HG03196 (cell line): ENCODE results near the gene ZNF32.
A peak's percentile ranks its signal among the peaks of the same experiment; 100 is the strongest.

Experiments
- ATAC-seq: cut with Tn5 transposase; IDR thresholded peaks from one replicate; pipeline ENCODE4 v1.9.1; 2021; ENCODE audit not compliant: unreplicated experiment

ZNF32 gene

DNA sequence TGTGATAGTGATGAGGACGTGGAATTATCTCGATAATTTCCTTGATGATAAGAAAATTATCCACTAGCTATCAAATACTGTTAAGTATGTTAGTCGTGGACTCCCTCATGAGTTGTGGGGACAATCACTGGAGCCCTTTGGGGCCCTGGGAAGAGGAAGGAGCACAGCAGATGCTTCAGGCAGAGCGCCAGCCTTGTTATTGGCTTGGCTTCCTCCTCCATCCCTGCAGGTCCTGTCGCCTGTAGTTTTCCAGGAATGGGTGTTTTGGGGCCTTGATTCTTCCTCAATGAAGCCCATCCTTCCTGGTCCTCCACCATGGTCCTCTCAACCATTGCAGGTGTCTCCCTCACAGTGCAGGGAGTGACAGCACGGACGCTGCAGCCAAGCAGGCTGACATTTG lies 32.5 kb upstream of the ZNF32 start:
- no peak for ATAC-seq

DNA sequence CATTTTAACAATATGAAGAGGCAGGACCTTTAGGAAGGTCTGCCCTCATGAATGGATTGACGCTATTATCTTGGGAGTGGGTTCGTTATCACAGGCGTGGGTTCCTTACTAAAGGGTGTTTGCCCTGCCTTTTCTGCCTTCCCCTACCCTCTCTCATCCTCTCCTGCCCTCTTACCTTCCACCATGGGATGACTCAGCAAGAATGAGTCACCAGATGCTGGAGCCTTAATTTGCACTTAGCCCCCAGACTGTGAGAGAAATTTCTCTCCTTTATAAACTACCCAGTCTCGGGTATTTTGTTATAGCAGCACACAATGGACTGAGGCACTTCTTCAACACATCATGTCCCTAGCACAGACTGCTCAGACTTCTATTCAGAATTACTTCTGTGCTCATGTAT lies 31.4 kb upstream of the ZNF32 start:
- no peak for ATAC-seq

DNA sequence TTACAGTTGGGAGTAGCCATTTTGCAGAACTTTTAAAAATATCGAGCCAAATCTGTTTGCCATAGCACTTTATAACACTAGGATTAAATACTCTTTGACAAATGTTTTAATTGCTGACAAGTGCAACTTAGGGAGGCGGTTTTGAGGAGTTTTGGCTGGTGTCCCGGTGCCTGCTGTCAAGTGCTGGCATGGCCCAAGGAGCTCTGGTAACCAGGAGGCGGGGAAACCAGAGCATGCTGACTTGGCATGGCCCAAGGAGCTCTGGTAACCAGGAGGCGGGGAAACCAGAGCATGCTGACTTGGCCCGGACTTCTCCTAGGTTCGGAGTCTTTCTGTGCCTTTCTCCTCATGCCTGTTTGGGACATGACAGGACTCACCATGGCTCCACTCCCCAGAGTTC lies 30.8 kb upstream of the ZNF32 start:
- ATAC-seq, result no peak

DNA sequence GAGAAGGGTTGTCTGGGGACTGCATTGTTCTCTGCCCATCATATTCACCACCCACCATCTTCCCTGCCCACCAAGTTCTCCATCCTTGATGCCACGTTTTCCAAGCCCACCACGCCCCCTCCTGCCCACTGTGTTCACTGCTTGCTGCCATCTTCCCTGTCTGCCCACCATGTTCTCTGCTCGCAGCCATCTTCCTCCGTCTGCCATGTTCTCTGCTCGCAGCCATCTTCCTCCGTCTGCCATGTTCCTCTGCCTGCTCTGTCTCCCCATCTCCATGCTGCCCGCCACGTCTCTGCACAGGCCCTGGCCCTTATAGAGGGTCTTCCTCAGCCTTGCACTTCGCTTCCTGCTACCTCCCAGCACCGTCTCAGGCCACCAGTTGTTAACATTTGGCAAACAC lies 30.0 kb upstream of the ZNF32 start:
- ATAC-seq, result no peak

DNA sequence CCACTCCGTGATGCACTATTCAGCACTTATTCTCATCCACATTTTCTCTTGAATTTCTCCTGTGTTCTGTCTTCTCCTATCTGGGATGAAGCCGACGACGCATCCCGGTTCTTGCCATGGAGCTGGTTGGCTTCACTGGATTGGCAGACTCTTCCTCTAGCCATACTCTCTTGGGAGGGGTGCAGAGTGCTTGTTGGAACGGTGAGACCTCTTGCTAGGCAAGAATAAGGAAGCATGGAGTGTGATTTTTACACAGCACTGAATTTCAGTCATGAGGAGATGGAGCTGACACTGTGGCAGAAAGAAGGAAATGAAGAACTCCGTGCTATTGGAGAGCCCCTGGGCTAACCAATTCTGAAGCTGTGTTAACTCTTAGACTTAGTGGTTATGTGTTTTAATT lies 28.2 kb upstream of the ZNF32 start:
- ATAC-seq, result no peak

DNA sequence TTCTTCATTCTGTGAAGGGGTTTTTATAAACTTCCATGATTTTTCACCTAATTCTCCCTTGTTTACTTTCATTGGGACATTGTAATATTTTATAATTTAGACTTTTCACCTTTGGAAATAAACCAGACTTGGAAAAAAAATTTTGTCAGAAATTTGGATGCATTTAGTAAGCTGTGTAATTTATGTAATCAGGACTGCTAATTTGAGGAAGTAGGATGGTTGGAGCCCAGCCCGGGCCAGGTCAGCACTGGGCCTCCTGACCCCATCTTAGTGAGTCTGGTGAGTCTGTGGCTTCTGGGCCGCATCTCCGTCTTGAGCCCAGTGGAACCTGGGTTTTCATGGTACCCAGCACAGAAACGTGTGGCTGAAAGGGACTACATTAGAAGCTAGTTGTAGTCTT lies 27.6 kb upstream of the ZNF32 start:
- no peak for ATAC-seq

DNA sequence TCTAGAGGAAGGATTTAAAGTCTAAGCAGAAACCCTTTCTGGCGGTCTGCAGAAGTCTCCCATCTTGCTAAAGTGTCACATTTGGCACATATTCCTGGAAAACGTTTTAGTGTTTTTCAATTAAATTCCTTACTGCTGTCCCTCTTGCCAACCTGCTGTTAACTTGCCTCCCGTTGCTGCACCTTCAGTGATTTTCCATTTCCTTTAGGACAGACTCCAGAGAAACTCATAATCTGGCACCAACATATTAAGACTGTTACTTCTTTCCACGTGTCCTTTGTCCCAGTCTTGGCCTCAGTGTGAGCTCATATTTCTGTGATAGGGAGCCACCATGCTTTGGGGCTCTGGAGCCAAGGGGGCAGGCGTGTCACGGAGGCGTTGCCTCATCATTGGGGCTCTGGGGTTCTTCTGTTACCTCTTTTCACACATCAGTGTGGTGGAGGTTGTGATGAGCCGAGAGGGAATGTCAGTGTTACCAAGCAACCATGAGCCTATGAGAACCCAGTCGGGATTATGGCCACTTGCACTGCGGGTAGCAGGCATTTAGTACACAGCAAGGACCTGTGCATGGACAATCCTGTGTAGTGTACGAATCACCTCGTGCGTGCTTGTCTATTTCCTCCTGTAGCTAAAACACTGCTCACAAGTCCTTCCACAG lies 26.0 kb upstream of the ZNF32 start:
- no peak for ATAC-seq

DNA sequence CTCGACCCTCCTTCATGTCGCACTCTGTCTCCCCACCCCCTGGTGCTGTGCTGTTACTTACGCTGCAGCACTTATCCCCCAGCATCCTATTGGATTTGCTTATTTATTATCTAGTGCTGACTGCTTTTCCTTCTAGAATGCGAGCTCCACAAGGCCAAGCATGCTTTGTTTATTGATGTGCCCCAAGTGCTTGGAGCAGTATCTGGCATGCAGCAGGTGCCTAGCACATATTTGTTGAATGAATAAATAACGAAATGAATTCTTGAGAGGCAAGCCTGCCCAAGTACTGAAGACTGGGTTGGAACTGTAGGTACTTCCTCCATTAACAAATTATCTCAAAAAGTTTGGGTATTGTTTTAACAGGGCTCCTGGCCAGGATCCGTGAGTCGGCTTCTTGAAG lies 24.8 kb upstream of the ZNF32 start:
- no peak for ATAC-seq

DNA sequence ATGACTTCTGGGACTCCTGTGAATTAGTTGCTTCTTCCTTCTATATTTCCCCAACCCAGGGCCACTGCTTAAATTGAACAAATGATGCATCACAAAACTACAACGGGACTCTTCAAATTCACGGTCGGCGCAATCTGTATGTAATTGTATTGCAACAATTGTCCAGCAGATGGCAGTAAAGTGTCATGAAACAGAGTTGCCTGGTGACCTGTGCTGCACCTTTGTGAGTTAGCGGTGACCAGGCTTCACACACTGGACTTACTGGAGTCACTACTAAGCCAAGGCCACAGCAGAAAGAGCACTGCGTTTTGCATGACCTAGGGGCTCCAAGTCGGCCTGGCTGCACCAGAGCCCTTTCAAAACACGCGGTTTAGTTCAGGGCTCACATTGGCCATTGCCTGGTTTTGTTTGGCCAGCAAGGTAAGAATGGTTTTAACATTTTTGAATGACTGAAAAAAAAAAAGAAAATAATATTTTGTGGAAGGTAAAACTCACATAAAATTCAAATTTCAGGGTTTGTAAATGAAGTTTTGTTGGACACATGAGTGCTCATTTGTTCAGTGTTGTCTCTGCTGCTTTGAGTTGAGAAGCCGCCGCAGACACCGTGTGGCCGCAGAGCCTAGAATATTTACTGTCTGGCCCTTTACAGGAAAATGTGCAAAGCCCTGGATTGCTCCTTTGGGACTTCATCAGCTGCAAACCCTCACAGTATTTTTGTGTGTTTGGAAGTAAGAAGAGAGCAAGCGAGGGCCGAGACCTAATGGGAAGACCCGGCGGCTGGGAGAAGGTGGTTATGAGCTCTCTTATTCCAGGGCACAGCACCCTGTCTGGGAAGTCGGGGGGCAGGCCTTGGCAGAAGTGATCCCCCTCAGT lies 23.2 kb upstream of the ZNF32 start:
- ATAC-seq, result peak; percentile 64

DNA sequence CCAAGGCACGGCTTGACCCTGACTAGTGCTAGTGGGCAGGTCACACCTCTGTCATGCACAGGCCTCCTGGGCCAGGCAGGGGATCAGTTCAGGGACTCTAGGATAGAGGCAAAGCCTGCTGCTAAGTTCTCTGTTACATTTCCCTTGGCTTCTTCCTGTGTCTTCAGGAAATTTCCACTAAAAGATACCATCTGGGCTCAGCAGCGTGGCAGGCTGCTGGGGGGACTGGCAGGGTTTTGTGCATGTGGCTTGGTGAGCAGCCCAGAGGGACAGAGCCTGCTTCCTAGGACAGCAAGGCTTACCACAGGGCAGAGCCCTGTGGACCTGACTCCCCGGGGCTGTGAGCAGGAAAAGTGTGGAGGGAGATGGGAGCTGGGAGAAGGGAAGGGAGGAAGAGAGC lies 20.7 kb upstream of the ZNF32 start:
- no peak for ATAC-seq

DNA sequence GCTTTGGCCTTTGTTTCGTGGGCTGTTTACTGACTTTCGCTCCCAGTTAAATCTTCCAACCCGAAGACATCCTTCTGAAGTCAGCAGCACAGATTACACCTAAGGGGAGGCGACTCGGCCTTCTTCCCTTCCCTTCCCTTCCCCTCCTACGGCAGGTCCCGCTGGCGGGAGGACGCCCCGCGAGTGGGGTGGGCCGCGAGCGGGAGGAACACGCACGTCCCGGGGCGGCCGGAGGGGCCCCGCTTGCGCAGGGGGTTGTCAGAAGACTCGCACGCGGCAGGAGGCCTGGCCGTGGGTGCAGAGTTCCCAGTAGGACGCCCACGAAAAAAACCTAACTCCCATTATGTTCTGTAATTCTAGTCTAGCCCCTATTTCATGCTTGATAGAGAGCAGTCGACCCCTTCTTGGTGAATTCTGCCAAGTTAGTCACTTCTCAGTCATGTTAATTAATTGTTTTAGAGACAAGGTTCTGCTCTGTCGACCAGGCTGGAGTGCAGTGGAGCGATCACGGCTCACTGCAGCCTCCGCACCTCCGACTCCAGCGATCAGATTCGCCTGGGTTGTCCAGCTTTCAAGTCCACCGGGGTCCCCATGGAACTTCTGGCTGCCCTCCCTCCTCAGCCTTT lies 19.2 kb upstream of the ZNF32 start:
- no peak for ATAC-seq

DNA sequence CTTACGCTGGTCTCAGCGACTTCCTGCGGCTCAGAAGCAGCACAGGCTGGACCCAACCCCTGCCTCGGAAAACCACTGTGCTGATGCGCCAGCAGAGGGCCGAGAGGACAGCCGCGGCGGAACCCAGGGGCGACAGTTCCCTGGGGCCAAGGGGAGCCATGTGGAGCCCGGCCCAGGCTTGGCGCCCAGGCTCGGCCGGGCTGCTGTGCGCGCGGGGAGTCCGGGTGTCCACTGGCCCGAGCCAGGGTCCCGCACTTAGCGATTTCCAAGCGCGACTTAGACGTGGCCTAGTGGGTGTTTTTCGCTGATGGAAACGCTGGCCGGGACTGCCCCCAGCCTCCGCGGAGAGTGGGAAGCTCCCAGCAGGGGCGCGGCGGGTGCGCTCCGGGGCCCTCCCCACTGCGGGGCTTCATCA lies 18.6 kb upstream of the ZNF32 start:
- ATAC-seq, result no peak

DNA sequence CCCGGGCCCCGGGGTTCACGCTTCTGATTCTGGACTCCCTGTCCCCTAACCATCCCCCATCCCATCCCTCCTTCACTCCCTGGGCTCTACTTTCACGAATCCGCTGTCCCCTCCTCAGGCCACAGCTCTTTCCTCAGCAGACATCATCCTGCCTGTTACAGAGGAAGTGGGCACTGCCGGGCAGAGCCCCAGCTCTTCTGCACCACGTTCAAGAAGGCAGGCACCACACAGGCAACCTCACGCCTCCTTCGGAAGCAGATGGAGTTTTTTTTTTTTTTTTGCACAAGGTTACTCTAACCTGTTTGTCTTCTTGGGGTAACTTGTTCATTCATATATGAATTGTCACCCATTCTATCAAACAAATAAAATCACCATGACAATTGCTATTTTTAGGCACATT lies 17.9 kb upstream of the ZNF32 start:
- no peak for ATAC-seq

DNA sequence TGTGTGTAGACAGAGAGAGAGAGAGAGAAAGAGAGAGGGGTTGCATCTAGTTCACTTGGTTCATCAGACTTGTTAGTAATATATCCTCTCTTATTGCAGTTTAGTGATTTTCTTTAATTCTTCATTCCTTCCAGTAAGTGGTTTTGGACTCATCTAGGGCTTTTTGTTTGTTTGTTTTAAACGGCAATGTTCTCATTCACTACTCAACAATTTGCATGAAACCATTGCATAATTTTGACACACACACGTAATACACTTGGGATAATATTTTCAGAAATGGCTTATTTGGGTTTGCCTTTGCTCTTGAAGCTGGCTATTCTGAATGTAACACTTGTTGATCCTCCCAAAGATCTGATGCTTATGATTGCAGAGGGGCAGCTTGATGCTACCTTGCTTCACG lies 16.4 kb upstream of the ZNF32 start:
- no peak for ATAC-seq

DNA sequence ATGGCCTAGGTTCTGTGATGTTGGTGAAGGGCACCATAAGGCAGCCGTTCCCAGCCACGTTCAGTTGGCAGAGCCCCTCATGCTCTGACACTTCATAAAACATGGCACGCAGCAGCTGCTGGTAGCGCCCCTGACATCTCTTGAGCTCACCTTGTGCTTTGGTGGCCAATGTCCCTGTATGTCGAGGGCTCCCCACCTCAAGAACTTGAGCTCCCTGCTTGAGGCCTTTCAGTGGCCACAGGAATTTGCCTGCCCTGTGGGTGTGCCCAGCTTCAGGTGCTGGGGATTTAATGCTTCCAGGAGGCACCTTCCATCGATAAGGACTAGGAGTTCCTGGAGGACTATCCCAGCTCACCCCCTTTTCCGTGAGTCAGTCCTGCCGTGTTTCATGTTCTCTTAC lies 9.5 kb upstream of the ZNF32 start:
- ATAC-seq, result no peak

DNA sequence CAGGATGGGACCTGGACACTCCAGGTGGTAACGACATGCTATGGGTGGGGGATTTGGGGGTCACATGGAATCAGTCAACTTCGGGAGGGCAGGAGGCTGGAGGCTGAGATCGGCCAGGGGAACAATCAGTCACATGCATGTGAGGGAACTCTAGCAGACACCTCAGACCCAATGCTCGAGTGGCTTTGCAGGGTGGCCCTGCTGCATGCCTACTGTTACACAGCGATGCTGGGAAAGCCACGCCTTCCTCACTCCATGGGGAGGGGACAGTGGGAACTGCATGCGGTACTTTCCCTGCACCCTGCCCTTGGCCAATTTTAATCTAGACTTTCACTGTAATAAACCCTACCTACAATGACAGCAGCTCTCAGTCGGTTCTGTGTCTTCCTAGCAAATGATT lies 6.6 kb upstream of the ZNF32 start:
- ATAC-seq, result no peak

DNA sequence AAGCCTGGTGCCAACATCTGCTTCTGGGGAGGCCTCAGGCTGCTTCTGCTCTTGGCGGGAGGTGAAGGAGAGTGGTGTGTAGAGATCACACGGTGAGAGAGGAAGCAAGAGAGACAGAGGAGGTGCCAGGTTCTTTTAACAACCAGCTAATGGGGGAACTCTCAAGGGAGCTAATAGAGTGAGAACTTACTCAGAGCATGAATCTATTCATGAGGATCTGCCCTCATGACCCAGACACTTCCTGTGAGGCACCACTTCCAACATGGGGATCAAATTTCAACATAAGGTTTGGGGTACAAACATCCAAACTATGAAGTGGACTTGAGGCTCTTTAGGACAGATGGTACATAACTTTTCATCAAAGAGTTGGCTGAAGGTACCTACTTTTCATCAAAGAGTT lies 5.1 kb upstream of the ZNF32 start:
- no peak for ATAC-seq

DNA sequence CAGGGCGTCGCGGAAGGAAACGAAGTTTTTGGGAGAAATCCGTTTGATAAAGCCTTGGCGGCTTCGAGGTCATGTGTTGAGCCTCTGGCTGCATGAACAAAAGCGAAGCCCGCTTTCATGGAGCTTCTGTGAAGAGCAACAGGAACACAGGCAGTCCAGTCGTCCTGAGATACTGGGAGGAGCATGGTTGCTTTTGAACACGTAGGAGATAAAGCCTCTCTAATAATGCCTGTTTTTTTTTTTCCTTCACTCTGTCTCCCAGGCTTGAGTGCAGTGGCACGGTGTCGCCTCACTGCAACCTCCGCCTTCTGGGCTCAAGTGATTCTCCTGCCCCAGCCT lies 473 bp upstream of the ZNF32 start:
- peak; percentile 3 for ATAC-seq

DNA sequence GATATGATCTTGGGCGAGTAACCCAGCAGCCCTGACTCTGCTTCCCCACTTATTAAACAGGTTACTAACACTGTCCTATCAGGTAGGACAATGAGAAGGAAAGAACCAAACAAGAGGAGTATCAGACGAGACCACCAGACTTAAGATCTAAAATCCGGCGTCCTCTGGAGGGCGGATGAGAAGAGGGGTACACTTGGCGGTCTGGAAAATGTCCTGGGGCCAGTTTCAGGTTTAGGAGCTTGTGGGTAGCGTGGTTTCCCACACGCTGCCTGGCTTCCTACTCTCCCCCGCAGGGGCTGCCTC lies 635 bp downstream of the ZNF32 start:
- no peak for ATAC-seq

DNA sequence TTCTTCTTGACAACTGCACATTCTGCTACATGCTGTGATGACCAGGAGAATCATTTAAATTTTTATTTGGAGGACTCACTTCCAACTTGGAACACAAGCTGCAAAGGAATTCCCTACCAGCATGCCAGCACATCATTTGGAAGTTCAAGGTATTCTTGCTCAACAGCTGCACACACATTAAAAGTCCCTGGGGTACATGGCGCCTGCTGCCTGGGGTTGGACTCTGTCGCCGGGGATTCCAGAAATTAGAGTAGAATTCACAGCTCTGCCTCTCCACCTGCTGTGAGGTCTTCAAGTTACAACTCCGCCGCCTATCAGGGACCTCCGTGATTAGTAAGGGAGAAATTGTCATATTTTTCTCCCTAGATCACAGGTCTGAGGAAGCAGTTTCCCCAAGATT lies 1.1 kb downstream of the ZNF32 start:
- ATAC-seq, result no peak

DNA sequence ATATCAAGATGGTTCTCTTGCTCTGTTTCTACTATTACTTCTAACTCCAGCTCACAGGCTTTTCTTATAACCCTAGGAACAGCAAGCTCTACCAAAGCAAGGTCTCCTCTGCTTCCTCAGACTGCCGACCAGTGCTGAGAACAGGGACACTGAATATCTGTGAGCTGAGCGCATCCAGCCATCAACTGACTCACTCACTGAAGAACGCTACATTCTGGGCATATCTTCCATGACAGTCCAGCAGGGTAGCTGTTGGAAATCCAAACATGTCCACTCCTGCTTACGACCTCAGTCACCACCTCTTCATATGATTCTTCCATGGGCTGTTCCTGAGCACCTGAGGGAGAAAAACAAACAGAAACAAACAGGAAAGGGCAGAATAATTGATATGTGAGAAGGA lies 2.8 kb downstream of the ZNF32 start:
- ATAC-seq, result no peak

DNA sequence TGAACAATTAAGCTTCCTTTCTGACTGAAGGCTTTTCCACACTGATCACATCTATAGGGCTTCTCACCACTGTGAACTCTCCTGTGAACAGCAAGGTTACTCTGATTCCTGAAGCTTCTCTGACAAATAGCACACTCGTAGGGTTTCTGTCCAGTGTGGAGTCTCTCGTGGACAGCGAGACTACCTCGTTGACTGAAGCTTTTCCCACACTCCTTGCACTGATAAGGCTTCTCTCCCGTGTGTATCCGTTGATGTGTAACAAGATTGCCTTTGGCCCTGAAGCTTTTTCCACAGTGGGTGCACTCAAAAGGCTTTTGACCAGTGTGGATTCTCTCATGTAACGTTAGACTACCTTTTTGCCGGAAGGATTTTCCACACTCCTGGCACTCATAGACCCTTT lies 4.4 kb downstream of the ZNF32 start:
- no peak for ATAC-seq

DNA sequence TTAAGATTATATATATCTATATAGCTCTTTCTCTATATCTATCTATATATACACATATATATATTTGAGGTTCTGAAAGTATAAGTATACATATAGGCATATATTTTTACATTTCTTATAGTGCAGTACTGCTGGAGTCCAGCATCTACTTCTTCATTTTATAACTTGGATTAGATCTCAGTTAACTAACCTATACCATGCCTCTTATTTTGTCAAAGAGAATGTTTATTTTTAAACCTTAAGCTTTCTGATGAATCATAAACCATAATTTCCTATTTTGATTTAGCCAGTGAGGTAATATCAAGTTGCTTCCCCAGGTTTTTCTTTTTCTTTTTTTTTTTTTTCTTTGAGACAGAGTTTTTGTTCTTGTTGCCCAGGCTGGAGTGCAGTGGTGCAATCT lies 8.1 kb downstream of the ZNF32 start:
- no peak for ATAC-seq
